Spleen (tissue), 11 donors: Measurements from ENCODE around the gene C1orf198. TPM values are rescaled to one million over a fixed set of nuclear protein-coding genes. Genes with fewer than 3 reads are reported as not detected.

ENCODE experiments used
- DNase-seq: peaks from one replicate; pipeline ENCODE4 v3.0.0-alpha.2; 2020
- H3K27ac ChIP-seq, 8 donors: fragments of 200-600 bp; sonication (generic) in 7 of 8; 1 replicate in 4 of 8; 2 replicates in 4 of 8; pipeline versions ENCODE4 v1.5.0 to v1.8.0; 2016 to 2021; ENCODE audit warnings: inconsistent platforms in 4 of 8, mild to moderate bottlenecking in 4 of 8, moderate library complexity in 1 of 8
- H3K27me3 ChIP-seq, 7 donors: fragments of 200-600 bp; sonication (generic) in 6 of 7; replicated peaks in 1 of 7; 1 replicate in 4 of 7; 2 replicates in 3 of 7; pipeline versions ENCODE4 v1.5.0 to v1.8.0; 2016 to 2021; ENCODE audit warnings: inconsistent platforms in 3 of 7, mild to moderate bottlenecking in 1 of 7
- H3K36me3 ChIP-seq, 6 donors: fragments of 200-600 bp; sonication (generic) in 5 of 6; 1 replicate in 4 of 6; 2 replicates in 2 of 6; pipeline versions ENCODE4 v1.5.0 to v1.8.0; 2016 to 2021; ENCODE audit warnings: inconsistent platforms in 2 of 6
- H3K4me1 ChIP-seq, 6 donors: fragments of 200-600 bp; sonication (generic) in 5 of 6; 1 replicate in 3 of 6; 2 replicates in 3 of 6; pipeline versions ENCODE4 v1.5.0 to v1.8.0; 2016 to 2021; ENCODE audit warnings: inconsistent platforms in 3 of 6
- H3K4me3 ChIP-seq, 8 donors: fragments of 200-600 bp; sonication (generic) in 7 of 8; 1 replicate in 4 of 8; 2 replicates in 4 of 8; pipeline versions ENCODE4 v1.5.0 to v1.8.0; 2016 to 2021; ENCODE audit warnings: inconsistent platforms in 4 of 8, mild to moderate bottlenecking in 4 of 8, moderate library complexity in 2 of 8
- H3K9me3 ChIP-seq, 8 donors: fragments of 200-600 bp; sonication (generic) in 7 of 8; 1 replicate in 4 of 8; 2 replicates in 4 of 8; pipeline versions ENCODE4 v1.5.0 to v1.8.0; 2016 to 2021; ENCODE audit warnings: inconsistent platforms in 4 of 8
- POLR2A ChIP-seq, 3 donors: fragments of 450-650 bp; IDR thresholded peaks; one replicate each; pipeline ENCODE4 v1.5.1; 2017; ENCODE audit warnings: antibody characterized with exemption in 3 of 3, mild to moderate bottlenecking in 1 of 3
- POLR2AphosphoS5 ChIP-seq, 3 donors: sonication (generic); formaldehyde crosslinking; IDR thresholded peaks; one replicate each; pipeline ENCODE4 v1.5.1; 2017; ENCODE audit warnings: antibody characterized with exemption in 3 of 3
- WGBS, 5 donors: extraction: QIAGEN DNeasy Blood & Tissue Kit in 3 of 5; methylation state at CpG; one replicate each; pipeline versions ENCODE4 v1.1.5 to v1.1.7; 2013 to 2018; 5-methylcytosine and 5-hydroxymethylcytosine counted together
- intact Hi-C: fragments of 100-400 bp; cut with DNase I; formaldehyde crosslinking; loops from one replicate; pipeline ENCODE4 v1.15.0; 2023; ENCODE audit warnings: low total_unique reads
- polyA plus RNA-seq, 3 donors: library from polyadenylated mRNA; stranded (reverse); fragments of 200-250 nt; gene quantifications; one replicate each; pipeline ENCODE4 v1.2.1, GENCODE V29; 2013
- total RNA-seq, 7 donors: library from RNA; depleted of rRNA in 3 of 7; stranded (reverse); fragments of >200 nt in 3 of 7; fragmentation: NEBNext Ultra II Directional in 4 of 7; extraction: Animal tissue kit (Norgen Biotek cat#: 25700) in 4 of 7; gene quantifications; one replicate each; pipeline versions ENCODE4 v1.1.0 to v1.2.1, GENCODE V29; 2016 to 2021
- TF ChIP-seq, protein P1 (sequence below), 11 experiments: fragments of 200-600 bp in 7 of 11; fragments of 450-650 bp in 4 of 11; sonication (generic) in 4 of 11; IDR thresholded peaks in 8 of 11; conservative IDR thresholded peaks in 3 of 11; 1 replicate in 7 of 11; 2 replicates in 4 of 11; pipeline versions ENCODE4 v1.4.0 to v1.8.0; 2016 to 2021; ENCODE audit warnings: antibody characterized with exemption in 11 of 11, inconsistent platforms in 4 of 11, mild to moderate bottlenecking in 1 of 11
- donor health status: healthy with polysubstance abuse.
- donor health status: DM: no; HTN: no; CAD: no; lungs with moderate emphysema.
- donor health status: DM: no; HTN: no; CAD: no.
- donor health status: Bipolar disorder and iron deficiency.
- donor health status: healthy.
- donor health status: DM: no; HTN: no; CAD: no.
- donor health status: DM: yes; HTN: yes; CAD: no.

C1orf198 gene
- total and polyA plus RNA-seq, 10 donors: 5.0 to 32.7 (median 18.4) TPM

DNA sequence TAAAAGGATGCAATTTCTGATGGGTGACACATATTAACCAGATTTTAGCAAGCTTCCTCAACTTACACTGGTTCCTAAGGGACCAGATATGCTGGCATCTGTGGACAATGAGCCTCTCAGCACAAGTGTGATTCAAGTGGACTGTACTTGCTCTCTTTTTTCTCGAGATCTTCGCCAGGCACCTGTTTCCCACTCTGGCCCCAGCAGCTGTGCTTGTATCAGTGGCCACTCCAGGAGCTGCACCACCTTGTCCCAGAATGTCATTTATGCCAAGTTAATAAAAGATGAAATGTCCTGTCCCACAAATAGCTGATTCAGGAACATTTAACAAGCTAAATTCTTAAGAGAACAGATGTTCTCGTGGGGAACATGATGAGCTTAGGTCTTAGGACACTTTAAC is 14.6 kb downstream of the C1orf198 start:
- H3K27ac ChIP-seq: no peak overlapping the region
- no peak for DNase-seq
- intact Hi-C loops: no loop called here
- TF ChIP-seq, protein P1, sequence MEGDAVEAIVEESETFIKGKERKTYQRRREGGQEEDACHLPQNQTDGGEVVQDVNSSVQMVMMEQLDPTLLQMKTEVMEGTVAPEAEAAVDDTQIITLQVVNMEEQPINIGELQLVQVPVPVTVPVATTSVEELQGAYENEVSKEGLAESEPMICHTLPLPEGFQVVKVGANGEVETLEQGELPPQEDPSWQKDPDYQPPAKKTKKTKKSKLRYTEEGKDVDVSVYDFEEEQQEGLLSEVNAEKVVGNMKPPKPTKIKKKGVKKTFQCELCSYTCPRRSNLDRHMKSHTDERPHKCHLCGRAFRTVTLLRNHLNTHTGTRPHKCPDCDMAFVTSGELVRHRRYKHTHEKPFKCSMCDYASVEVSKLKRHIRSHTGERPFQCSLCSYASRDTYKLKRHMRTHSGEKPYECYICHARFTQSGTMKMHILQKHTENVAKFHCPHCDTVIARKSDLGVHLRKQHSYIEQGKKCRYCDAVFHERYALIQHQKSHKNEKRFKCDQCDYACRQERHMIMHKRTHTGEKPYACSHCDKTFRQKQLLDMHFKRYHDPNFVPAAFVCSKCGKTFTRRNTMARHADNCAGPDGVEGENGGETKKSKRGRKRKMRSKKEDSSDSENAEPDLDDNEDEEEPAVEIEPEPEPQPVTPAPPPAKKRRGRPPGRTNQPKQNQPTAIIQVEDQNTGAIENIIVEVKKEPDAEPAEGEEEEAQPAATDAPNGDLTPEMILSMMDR (IDR thresholded peaks at IDR 0.05 in 8 of 11, conservative IDR thresholded peaks at IDR 0.05 in 3 of 11): no peak
- TF ChIP-seq POLR2AphosphoS5 (IDR thresholded peaks at IDR 0.05) (no peak), POLR2A (IDR thresholded peaks at IDR 0.05) (no peak)
- H3K4me3 ChIP-seq: no peak overlapping the region
- H3K36me3 ChIP-seq: peaks cover 0 to 29% (median 0%) of the 10 kb centered on the region in 6 donors
- H3K27me3 ChIP-seq: no peaks in the 10 kb centered on the region
- H3K9me3 ChIP-seq: peaks cover 0 to 6% (median 0%) of the 10 kb centered on the region in 8 donors
- peaks cover 0 to 23% (median 5%) of the 10 kb centered on the region in 6 donors for H3K4me1 ChIP-seq
- 86 to 95% (median 92%) methylated on average over 3 of the region's 3 CpGs for WGBS, 5 donors

DNA sequence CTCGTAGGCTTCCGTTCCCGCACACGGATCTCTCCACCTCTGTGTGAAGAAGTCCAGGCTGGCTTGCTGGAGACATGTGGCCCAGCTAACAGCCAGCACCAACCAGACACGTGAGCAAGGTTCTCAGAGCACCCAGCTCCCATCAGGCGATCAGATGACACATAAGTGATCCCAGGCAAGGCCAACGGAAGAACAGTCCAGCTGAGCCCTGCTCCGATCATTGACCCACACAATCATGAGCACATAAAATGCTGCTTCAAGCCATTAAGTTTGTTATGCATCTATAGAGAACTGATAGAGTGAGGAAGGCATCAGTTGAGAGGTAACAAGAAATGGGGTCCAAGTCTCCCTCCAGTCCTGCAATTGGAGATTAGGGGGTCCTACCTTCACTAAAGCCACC is 15.4 kb downstream of the C1orf198 start:
- H3K36me3 ChIP-seq: peaks cover 0 to 29% (median 0%) of the 10 kb centered on the region in 6 donors
- H3K4me3 ChIP-seq: no peak overlapping the region
- peaks cover 0 to 23% (median 5%) of the 10 kb centered on the region in 6 donors for H3K4me1 ChIP-seq
- DNase-seq: no peak
- H3K9me3 ChIP-seq: peaks cover 0 to 6% (median 0%) of the 10 kb centered on the region in 8 donors
- no peaks in the 10 kb centered on the region for H3K27me3 ChIP-seq
- intact Hi-C loops: no loop called here
- TF ChIP-seq POLR2AphosphoS5 (IDR thresholded peaks at IDR 0.05) (no peak), POLR2A (IDR thresholded peaks at IDR 0.05) (no peak)
- TF ChIP-seq, protein P1 (IDR thresholded peaks at IDR 0.05 in 8 of 11, conservative IDR thresholded peaks at IDR 0.05 in 3 of 11): no peak
- no peak overlapping the region for H3K27ac ChIP-seq
- 83 to 96% (median 88%) methylated on average over 8 of the region's 8 CpGs for WGBS, 5 donors

DNA sequence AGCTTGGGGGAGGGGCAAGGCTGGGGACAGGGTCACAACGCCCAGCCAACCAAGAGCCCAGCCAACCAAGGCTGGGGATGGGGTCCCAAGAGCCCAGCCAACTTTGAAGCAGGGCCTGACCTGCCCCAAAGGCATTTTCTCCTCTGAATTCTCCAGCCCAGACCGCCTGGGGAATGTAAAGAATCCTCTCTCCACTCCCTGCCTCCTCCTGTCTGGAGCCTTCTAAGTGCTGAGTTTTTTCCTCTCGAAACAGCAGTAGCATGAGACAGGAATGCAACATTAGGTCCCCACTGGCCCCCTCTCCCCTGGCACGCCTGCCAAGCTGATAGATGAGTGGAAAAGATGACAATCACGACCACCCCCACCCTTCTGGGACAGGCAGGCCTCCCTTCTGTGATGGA is 17.0 kb downstream of the C1orf198 start:
- H3K9me3 ChIP-seq: peaks cover 0 to 6% (median 0%) of the 10 kb centered on the region in 8 donors
- no peak overlapping the region for H3K4me3 ChIP-seq
- TF ChIP-seq, protein P1 (IDR thresholded peaks at IDR 0.05 in 8 of 11, conservative IDR thresholded peaks at IDR 0.05 in 3 of 11): no peak
- TF ChIP-seq POLR2AphosphoS5 (IDR thresholded peaks at IDR 0.05) (no peak), POLR2A (IDR thresholded peaks at IDR 0.05) (no peak)
- peaks cover 0 to 29% (median 0%) of the 10 kb centered on the region in 6 donors for H3K36me3 ChIP-seq
- peak overlapping the region in 2 of 8 donors; percentile 48 to 51 for H3K27ac ChIP-seq
- 61 to 86% (median 77%) methylated on average over 5 of the region's 5 CpGs for WGBS, 5 donors
- peaks cover 0 to 23% (median 5%) of the 10 kb centered on the region in 6 donors for H3K4me1 ChIP-seq
- no peak for DNase-seq
- intact Hi-C loops: no loop called here
- H3K27me3 ChIP-seq: no peaks in the 10 kb centered on the region

DNA sequence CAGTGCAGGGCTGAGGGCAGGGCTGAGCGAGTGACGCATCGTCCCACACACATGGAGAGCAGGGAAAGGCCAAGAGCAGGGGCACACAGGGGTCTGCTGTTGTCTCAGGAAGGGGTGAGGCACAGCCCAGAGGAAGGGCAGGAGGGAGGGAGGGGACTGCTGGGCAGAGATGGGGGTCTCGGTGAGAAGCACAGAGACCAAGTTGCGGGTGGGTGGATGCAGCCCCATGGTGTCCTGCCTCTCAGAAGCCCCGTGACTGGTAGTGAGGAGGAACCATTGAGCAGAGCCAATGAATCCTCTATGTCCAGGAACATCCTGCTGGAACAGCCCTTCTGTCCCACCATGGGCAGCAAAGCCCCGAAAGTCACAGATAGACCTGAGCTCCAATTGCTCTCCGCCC is 17.8 kb downstream of the C1orf198 start:
- intact Hi-C loops: no loop called here
- 70 to 94% (median 87%) methylated on average over 8 of the region's 8 CpGs for WGBS, 5 donors
- peak overlapping the region in 3 of 8 donors; percentile 23 to 51 (median 48) for H3K27ac ChIP-seq

More for the DNA sequence above, 17.8 kb downstream of the C1orf198 start:
- peaks cover 0 to 23% (median 6%) of the 10 kb centered on the region in 6 donors for H3K4me1 ChIP-seq
- H3K4me3 ChIP-seq: no peak overlapping the region
- H3K27me3 ChIP-seq: no peaks in the 10 kb centered on the region
- H3K36me3 ChIP-seq: peaks cover 0 to 29% (median 0%) of the 10 kb centered on the region in 6 donors
- TF ChIP-seq POLR2AphosphoS5 (IDR thresholded peaks at IDR 0.05): no peak
- no peak for TF ChIP-seq POLR2A (IDR thresholded peaks at IDR 0.05)
- TF ChIP-seq, protein P1 (IDR thresholded peaks at IDR 0.05 in 8 of 11, conservative IDR thresholded peaks at IDR 0.05 in 3 of 11): no peak
- H3K9me3 ChIP-seq: peaks cover 0 to 6% (median 0%) of the 10 kb centered on the region in 8 donors
- DNase-seq: no peak
